HG02840 (cell line): Measurements from ENCODE around the gene XPC.

Experiments
- ATAC-seq: cut with Tn5 transposase; IDR thresholded peaks from one replicate; pipeline ENCODE4 v1.9.1; 2021; ENCODE audit warnings: mild to moderate bottlenecking, moderate library complexity, moderate number of reproducible peaks; ENCODE audit not compliant: unreplicated experiment, low FRiP score

The XPC gene

GRCh38 chr3:14150491-14151230 lies 27.7 kb downstream of the XPC start:
- no peak for ATAC-seq

GRCh38 chr3:14150078-14150477 lies 28.3 kb downstream of the XPC start:
- no peak for ATAC-seq

GRCh38 chr3:14148041-14148985 lies 30.1 kb downstream of the XPC start:
- no peak for ATAC-seq

- no peak for ATAC-seq
Observed at GRCh38 chr3:14147617-14148016, 30.8 kb downstream of the XPC start.

- no peak for ATAC-seq
Observed at GRCh38 chr3:14147066-14147435, 31.4 kb downstream of the XPC start.

GRCh38 chr3:14146381-14147065 lies 31.9 kb downstream of the XPC start:
- ATAC-seq: no peak

GRCh38 chr3:14145670-14146380 lies 32.6 kb downstream of the XPC start:
- ATAC-seq: no peak

- ATAC-seq: no peak
Observed at GRCh38 chr3:14145236-14145635, 33.2 kb downstream of the XPC start.

- peak; percentile 80 for ATAC-seq
Observed at GRCh38 chr3:14144423-14145075, 33.9 kb downstream of the XPC start.

- ATAC-seq: no peak
Observed at GRCh38 chr3:14143271-14144225, 34.9 kb downstream of the XPC start.

- ATAC-seq: no peak
Observed at GRCh38 chr3:14142567-14143270, 35.7 kb downstream of the XPC start.

- ATAC-seq: no peak
Observed at GRCh38 chr3:14141602-14142341, 36.6 kb downstream of the XPC start.

GRCh38 chr3:14141144-14141543 lies 37.3 kb downstream of the XPC start:
- ATAC-seq: no peak

GRCh38 chr3:14140668-14141067 lies 37.7 kb downstream of the XPC start:
- no peak for ATAC-seq

GRCh38 chr3:14139771-14140170 lies 38.6 kb downstream of the XPC start:
- no peak for ATAC-seq

GRCh38 chr3:14138878-14139655 lies 39.3 kb downstream of the XPC start:
- no peak for ATAC-seq
